PFSK-1 (cell line): ENCODE results near the gene TMEM11.

ENCODE experiments used
- POLR2AphosphoS5 ChIP-seq: IDR thresholded peaks from 2 replicates; pipeline ENCODE4 v1.6.1; 2012; ENCODE audit warnings: low read depth, mild to moderate bottlenecking, control low read depth, low read length, moderate library complexity
- REST ChIP-seq, 2 experiments: IDR thresholded peaks; 2 replicates each; pipeline versions ENCODE4 v1.6.1 to v1.8.0; 2011 to 2012; ENCODE audit warnings: low read depth in 2 of 2, low read length in 2 of 2, control low read depth in 1 of 2, inconsistent platforms in 1 of 2, mild to moderate bottlenecking in 1 of 2, moderate library complexity in 1 of 2; ENCODE audit not compliant: insufficient read depth in 1 of 2
- SIN3A ChIP-seq: IDR thresholded peaks from 2 replicates; pipeline ENCODE4 v1.6.1; 2012; ENCODE audit warnings: mild to moderate bottlenecking, low read length, moderate library complexity, borderline replicate concordance; ENCODE audit not compliant: insufficient read depth
- TAF1 ChIP-seq: IDR thresholded peaks from 2 replicates; pipeline ENCODE4 v1.6.1; 2012; ENCODE audit warnings: low read length, control low read depth, borderline replicate concordance; ENCODE audit not compliant: insufficient read depth

- TF ChIP-seq SIN3A (no peak), POLR2AphosphoS5 (no peak), REST (IDR thresholded peaks at IDR 0.05; ENCODE audit: insufficient read depth in 1 of 2, low read depth in 2 of 2, low read length in 2 of 2) (no peak), TAF1 (no peak)
These were observed 29.4 kb downstream of the TMEM11 start for GRCh38 chr17:21184570-21184969.
